ENCODE results near the gene ADGRB3. TPM values are rescaled to one million over a fixed set of nuclear protein-coding genes. Genes with fewer than 3 reads are reported as not detected.

Gene ADGRB3
- total RNA-seq, 4 donors from 2014 or later: 1.6 to 2.6 (median 1.8) TPM

GRCh38 chr6:68633281-68633971, 1.7 kb upstream of the ADGRB3 start:
- no peak for TF ChIP-seq CTCF (IDR thresholded peaks at IDR 0.05; ENCODE audit: low read depth)

GRCh38 chr6:68633972-68634725, 933 bp upstream of the ADGRB3 start:
- no peak for TF ChIP-seq CTCF (IDR thresholded peaks at IDR 0.05; ENCODE audit: low read depth)

GRCh38 chr6:68635412-68635705, 277 bp downstream of the ADGRB3 start:
- TF ChIP-seq CTCF (IDR thresholded peaks at IDR 0.05; ENCODE audit: low read depth): no peak

- no peak for TF ChIP-seq CTCF (IDR thresholded peaks at IDR 0.05; ENCODE audit: low read depth)
These were observed 828 bp downstream of the ADGRB3 start for GRCh38 chr6:68635706-68636513.

- TF ChIP-seq CTCF (IDR thresholded peaks at IDR 0.05; ENCODE audit: low read depth): no peak
These were observed 1.6 kb downstream of the ADGRB3 start for GRCh38 chr6:68636666-68637065.

- TF ChIP-seq CTCF (IDR thresholded peaks at IDR 0.05; ENCODE audit: low read depth): no peak
These were observed 2.0 kb downstream of the ADGRB3 start for GRCh38 chr6:68637071-68637470.

- TF ChIP-seq CTCF (IDR thresholded peaks at IDR 0.05; ENCODE audit: low read depth): no peak
These were observed 2.7 kb downstream of the ADGRB3 start for GRCh38 chr6:68637782-68638181.

Data from subcutaneous adipose tissue (tissue), 4 donors.